NCI-H1092 treated with DMSO at 0.1 percent for 48 hours (cell line): ENCODE measurements around the gene TNFAIP3.
A peak's percentile ranks its signal among the peaks of the same experiment; 100 is the strongest.
"Not testable (repeated sequence)": the region's sequence is repeated elsewhere in the genome, so short reads cannot be mapped to it uniquely, and the experiment has no call there.

Experiments
- DNase-seq: peaks from one replicate; lab custom pipeline; 2025; lab: John Stamatoyannopoulos, UW

TNFAIP3 gene

GRCh38 chr6:137866914-137867684 is at the start of gene TNFAIP3:
Gene TNFAIP3 (plus strand): TSS chr6:137867259. CDS start chr6:137871228, 3,969 bp downstream.
- DNase-seq, result peak; percentile 36

DNA sequence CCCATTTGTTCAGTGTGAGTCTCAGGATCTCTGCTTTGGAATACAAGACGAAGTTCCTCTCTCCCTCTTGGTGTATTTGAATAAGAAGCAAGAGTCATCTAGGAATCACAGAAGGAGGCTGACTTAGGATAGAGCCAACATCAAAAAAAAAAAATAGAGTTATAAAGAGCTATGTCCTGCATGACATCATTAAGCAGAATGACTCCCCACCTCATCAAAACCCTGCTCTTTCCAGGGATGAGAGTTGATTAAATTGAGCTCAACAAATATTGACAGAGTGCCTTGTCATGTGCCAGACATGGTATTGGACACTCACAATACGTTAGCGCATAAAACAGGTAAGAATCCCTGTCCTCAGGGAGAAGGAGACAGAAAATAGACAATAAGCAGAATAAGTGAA is 48.6 kb upstream of the TNFAIP3 start:
- no peak for DNase-seq

GRCh38 chr6:137819740-137820139 is 47.3 kb upstream of the TNFAIP3 start:
- DNase-seq, result no peak

DNA sequence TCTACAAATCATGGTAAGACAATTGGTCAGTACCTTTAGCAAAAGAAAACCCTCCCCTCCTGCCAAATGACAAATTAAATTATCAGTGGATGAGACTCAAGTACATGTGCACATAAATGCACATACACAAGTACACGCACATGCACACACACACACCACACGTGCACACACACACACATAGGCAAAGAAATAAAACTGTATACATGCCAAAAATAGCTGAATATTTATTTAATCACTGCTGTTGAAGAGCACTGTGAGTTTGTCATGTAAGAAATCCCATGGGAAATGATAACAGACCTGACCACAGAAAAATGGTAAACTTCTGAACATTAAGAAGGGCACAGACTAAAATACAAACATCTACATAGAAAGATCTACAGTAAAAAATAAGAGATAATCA is 46.6 kb upstream of the TNFAIP3 start:
- DNase-seq, result no peak

- DNase-seq, result no peak
Observed at GRCh38 chr6:137820952-137821351, 46.1 kb upstream of the TNFAIP3 start.

GRCh38 chr6:137821491-137821890 is 45.6 kb upstream of the TNFAIP3 start:
- DNase-seq, result no peak

DNA sequence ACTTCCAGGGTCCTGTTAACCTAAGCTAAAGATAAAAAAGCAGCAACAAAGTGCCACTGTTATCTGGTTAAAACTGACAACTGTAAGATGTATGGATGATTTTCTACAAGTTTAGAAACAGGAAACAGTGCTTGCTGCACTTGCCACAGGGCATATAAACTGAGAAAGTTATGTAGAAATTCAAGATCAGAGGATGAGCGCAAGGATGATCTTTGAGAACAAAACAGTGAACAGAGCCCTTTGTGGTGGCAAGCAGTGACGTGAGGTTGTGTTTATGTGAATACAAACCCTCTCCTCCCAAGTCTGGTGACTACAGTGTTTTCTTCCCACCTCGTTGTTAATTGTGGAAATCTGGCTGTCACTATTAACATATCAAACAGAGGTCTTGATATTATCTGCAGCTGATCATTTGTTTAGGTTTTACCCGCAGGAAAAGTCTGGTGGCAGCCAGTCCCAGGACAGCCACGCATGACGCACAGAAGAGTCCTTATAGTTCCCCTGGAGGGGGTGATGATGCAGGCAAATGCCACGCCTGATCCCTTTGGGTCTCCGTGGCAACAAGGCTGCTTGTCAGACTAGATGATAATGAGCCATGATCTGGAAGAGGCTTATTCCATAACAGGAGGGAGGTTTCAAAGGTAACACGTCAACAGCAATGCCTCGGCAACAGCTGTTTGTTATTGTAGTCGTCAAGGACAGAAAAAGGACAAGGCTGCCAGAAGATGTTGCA is 43.1 kb upstream of the TNFAIP3 start:
- DNase-seq, result no peak

DNA sequence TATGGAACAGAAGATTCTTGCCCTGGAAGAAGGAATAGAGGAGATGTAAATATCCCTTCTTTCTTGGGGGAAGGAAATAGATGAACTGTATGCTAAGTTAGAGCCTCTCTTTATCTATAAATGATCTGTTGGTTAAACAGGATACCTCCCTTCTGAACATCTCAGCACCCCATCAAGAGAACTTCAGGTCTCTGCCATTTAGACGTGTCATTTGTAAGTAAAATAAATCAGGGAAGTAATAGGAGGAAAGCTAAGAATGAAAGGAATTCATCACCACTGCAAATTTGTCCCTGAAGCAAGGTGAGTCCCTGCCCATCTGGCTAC is 42.5 kb upstream of the TNFAIP3 start:
- DNase-seq, result no peak

GRCh38 chr6:137824896-137825295 is 42.2 kb upstream of the TNFAIP3 start:
- DNase-seq, result no peak

- no peak for DNase-seq
Observed at GRCh38 chr6:137827411-137827940, 39.6 kb upstream of the TNFAIP3 start.

- no peak for DNase-seq
Observed at GRCh38 chr6:137827977-137828810, 38.9 kb upstream of the TNFAIP3 start.

DNA sequence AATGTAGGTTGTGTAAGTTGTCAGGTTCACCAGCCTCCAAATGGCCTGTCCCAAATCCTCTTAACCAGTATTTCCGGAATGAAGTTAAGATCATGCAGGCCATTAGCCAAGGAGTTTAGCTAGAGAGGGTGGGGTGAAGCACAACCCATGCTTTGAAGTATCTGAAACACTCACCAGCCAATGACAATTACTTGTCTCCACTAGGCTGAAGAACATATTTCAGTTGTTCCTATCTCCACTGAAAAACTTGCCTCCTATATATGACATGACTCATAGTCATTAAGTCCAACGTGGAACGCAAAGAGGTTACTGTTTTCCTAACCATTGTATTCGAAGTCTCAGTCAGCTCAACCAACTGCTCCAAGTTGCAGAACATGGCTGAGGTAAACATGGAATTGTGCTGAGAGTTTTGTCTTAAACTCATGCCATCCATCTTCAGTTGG is 37.4 kb upstream of the TNFAIP3 start:
- no peak for DNase-seq

- DNase-seq, result no peak
Observed at GRCh38 chr6:137830511-137830911, 36.5 kb upstream of the TNFAIP3 start.

DNA sequence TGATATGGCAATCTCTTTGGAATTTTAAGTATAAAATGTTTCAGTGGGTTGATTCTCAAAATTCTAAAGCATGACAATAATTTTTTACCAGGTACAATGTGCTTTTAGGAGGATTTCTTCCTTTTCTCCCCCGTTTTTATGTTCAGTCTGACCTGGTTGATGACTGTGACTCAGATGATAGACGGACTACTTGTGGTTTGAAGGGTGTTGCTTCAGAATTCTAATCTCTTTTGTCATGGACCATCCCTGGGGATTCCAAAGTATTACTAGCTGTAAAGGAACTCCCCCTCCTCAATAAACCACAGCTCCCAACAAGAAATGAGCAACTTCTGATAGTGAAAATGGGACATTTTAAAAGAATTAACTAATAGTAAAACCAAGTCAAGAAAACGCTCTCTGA is 34.9 kb upstream of the TNFAIP3 start:
- DNase-seq, result no peak

- no peak for DNase-seq
Observed at GRCh38 chr6:137834508-137834907, 32.6 kb upstream of the TNFAIP3 start.

- no peak for DNase-seq
Observed at GRCh38 chr6:137836788-137837187, 30.3 kb upstream of the TNFAIP3 start.

DNA sequence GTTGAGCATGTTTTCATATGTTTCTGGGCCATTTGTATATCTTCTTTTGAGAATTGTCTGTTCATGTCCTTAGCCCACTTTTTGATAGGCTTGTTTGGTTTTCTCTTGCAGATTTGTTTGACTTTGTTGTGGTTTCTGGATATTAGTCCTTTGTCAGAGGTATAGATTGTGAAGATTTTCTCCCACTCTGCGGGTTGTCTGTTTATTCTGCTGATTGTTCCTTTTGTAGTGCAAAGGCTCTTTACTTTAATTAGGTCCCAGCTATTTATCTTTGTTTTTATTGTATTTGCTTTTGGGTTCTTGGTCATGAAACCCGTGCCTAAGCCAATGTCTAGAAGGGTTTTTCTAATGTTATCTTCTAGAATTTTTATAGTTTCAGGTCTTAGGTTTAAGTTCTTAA is 29.0 kb upstream of the TNFAIP3 start:
- not testable (repeated sequence) for DNase-seq

DNA sequence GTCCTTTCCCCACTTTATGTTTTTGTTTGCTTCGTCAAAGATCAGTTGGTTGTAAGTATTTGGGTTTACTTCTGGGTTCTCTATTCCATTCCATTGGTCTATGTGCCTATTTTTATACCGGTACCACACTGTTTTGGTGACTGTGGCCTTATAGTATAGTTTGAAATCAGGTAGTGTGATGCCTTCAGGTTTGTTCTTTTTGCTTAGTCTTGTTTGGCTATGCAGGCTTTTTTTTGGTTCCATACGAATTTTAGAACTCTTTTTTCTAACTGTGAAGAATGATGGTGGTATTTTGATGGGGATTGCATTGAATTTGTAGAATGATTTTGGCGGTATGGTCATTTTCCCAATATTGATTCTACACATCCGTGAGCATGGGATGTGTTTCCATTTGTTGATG is 28.5 kb upstream of the TNFAIP3 start:
- not testable (repeated sequence) for DNase-seq

DNA sequence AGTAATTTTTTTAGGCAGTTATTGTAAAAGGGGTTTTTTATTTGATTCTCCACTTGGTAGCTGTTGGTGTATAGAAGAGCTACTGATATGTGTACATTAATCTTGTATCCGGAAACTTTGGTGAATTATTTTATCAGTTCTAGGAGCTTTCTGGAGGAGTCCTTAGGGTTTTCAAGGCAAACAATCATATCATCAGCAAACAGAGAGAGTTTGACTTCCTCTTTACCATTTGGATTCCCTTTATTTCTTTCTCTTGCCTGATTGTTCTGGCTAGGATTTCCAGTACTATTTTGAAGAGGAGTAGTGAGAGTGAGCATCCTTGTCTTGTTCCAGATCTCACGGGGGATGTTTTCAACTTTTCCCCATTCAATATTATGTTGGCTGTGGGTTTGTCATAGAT is 28.0 kb upstream of the TNFAIP3 start:
- DNase-seq, result no peak

DNA sequence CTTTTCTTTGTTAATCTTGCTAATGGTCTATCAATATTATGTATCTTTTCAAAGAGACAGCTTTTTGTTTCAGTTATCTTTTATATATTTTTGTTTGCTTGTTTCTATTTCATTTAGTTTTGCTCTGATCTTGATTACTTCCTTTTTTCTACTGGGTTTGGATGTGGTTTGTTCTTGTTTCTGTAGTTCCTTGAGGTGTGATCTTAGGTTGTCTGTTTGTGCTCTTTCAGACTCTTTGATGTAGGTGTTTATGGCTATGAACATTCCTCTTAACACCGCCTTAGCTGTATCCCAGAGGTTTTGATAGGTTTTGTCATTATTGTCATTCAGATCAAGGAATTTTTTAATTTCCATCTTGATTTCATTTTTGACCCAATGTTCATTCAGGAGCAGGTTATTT is 26.8 kb upstream of the TNFAIP3 start:
- DNase-seq, result no peak

DNA sequence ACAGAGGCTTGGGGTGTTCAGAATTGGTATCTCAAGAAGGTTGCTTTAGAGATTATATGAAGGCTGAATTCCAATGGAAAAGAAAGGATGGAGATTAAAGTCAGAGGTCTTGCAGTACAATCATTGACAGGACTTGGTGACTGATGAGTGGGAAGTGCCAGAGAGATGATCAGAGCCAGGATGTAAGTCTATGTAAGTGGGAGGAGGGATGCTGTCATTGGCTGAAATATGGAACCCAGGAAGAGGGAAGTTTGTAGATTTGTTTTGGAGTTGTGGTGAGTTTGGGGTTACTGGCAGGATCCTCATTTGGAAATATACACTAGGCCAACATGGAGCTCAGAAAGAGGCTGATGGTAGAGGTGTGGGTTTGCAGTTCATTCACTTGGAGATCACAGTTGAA is 23.8 kb upstream of the TNFAIP3 start:
- no peak for DNase-seq

- not testable (repeated sequence) for DNase-seq
Observed at GRCh38 chr6:137844327-137844726, 22.7 kb upstream of the TNFAIP3 start.
